Measurements from ENCODE around the gene RNF225. TPM values are rescaled to one million over a fixed set of nuclear protein-coding genes. Genes with fewer than 3 reads are reported as not detected.
"Not testable (repeated sequence)": the region's sequence is repeated elsewhere in the genome, so short reads cannot be mapped to it uniquely, and the experiment has no call there.

RNF225 gene
- total and polyA plus RNA-seq, 2 donors (not counting 1 experiment from before 2014, with no cell fraction given) = 0.49 TPM; not detected in 1

DNA sequence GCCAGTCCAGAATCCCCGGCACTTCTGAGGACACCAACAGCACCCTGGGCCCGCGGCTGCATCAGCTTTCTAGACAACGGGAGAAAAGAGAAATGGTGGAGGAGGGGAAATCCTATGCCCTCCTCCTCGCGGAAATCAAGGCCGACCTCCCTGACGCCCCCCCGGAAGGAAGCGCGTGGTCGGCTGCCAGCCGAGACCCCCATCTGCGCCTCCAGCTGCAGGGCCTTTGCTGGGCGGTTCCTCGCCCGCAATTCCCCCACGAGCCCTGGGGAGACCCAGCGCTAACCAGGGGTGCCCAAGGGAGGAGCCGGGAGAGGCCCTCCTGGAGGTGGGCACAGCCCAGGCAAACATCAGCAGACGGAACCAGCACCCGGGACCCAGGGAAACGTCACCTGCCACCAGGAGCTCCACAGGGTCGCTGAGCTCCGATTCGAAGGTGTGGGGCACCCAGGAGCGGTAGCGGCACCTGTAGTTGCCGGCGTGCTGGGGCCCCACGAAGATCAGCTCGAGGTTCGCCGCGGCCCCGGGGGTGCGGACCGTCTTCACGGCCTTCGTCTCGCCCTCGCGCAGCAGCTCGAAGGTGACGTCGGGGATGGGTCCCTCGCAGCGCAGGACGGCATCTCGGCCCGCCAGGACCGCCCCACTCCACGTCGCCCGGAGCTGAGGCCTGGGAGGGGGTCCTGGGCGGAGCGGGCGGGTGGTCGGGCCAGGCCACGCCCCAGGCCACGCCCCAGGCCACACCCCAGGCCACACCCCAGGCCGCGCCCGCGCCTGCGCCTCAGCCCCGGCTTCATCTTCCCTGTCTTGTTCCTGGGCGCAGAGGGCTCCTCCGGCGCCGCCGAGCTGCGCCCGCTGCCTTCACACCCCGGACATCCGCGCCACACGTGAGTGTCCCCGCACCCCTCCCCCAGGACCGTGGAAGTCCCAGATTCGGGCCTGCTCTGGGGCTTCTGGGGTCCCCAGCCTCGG, 48.2 kb upstream of the RNF225 start:
- Histone ChIP-seq H3K4me2 (replicated peaks; ENCODE audit: low read depth, low read length, poor library complexity, severe bottlenecking) (peak overlapping the region; percentile 95), H2AFZ (ENCODE audit: insufficient read depth, low read depth, low read length, poor library complexity, severe bottlenecking) (peak overlapping the region; percentile 87), H3K79me2 (ENCODE audit: control insufficient read depth, insufficient read depth, low read length) (peaks cover 11% of the 10 kb centered on the region), H3K9ac (ENCODE audit: low read length) (peak overlapping the region; percentile 68), H3K4me1 (ENCODE audit: control insufficient read depth in 2 of 2, insufficient read depth in 2 of 2, low read length in 2 of 2) (peaks cover 16 to 28% of the 10 kb centered on the region in 2 donors), H3K9me3 (ENCODE audit: control extremely low read depth in 1 of 3, control insufficient read depth in 2 of 3, insufficient read depth in 1 of 3, low read length in 2 of 3) (peaks cover 0 to 8% (median 0%) of the 10 kb centered on the region in 3 donors), H4K20me1 (ENCODE audit: control insufficient read depth, insufficient read depth, low read length, poor library complexity, severe bottlenecking) (peaks cover 6% of the 10 kb centered on the region), H3K27me3 (replicated peaks in 1 of 4; ENCODE audit: control extremely low read depth in 1 of 4, control insufficient read depth in 3 of 4, insufficient read depth in 4 of 4, low read length in 3 of 4) (no peaks in the 10 kb centered on the region), H3K27ac (ENCODE audit: low read length in 2 of 2) (peak overlapping the region; percentile 59 to 77), H3K4me3 (ENCODE audit: control extremely low read depth in 1 of 5, extremely low read depth in 1 of 5, insufficient read depth in 1 of 5, low read depth in 2 of 5, low read length in 4 of 5) (peak overlapping the region; percentile 47 to 75 (median 62)), H3K36me3 (replicated peaks in 1 of 2; ENCODE audit: control extremely low read depth in 1 of 2, control insufficient read depth in 1 of 2, extremely low read depth in 1 of 2, insufficient read depth in 2 of 2, low read length in 1 of 2) (no peaks in the 10 kb centered on the region)
- TF ChIP-seq, protein P1, sequence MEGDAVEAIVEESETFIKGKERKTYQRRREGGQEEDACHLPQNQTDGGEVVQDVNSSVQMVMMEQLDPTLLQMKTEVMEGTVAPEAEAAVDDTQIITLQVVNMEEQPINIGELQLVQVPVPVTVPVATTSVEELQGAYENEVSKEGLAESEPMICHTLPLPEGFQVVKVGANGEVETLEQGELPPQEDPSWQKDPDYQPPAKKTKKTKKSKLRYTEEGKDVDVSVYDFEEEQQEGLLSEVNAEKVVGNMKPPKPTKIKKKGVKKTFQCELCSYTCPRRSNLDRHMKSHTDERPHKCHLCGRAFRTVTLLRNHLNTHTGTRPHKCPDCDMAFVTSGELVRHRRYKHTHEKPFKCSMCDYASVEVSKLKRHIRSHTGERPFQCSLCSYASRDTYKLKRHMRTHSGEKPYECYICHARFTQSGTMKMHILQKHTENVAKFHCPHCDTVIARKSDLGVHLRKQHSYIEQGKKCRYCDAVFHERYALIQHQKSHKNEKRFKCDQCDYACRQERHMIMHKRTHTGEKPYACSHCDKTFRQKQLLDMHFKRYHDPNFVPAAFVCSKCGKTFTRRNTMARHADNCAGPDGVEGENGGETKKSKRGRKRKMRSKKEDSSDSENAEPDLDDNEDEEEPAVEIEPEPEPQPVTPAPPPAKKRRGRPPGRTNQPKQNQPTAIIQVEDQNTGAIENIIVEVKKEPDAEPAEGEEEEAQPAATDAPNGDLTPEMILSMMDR (IDR thresholded peaks at IDR 0.05) = no peak
- no peak for TF ChIP-seq EZH2 (IDR thresholded peaks at IDR 0.05; ENCODE audit: borderline replicate concordance, insufficient read depth, low read depth, low read length, poor library complexity, severe bottlenecking)
- intact Hi-C loops (cut with micrococcal nuclease) = loop anchor here (1.0 to 5.0 kb wide), 5 partner anchors 15 to 69 kb away; partner anchors contain the start of genes ZNF497, ZNF584, ZNF8 and ZNF837
- Mint-ChIP-seq H3K27me3 (no peaks in the 10 kb centered on the region), H3K4me1 (peaks cover 30% of the 10 kb centered on the region), H3K9me3 (ENCODE audit: insufficient read depth) (no peaks in the 10 kb centered on the region), H3K27ac (peak overlapping the region; percentile 89), H3K4me3 (peak overlapping the region; percentile 96)
- DNase-seq (peak; percentile 91), ATAC-seq (ENCODE audit: low read depth) (peak; percentile 96)
- ChIA-PET POLR2A (interaction anchor here (0.6 to 2.1 kb wide), 9 partner anchors 9 to 167 kb away, joined by 3 to 23 read pairs (median 3); partner anchors contain the start of genes ZNF497, ZNF584, ZNF8 and ZSCAN22), CTCF (interaction anchor here (0.6 to 1.3 kb wide), 4 partner anchors 16 to 171 kb away, joined by 3 to 8 read pairs (median 3); partner anchors contain the start of genes ZNF274 and ZNF837)
- under 1% methylated on average over 76 of the region's 82 CpGs for WGBS (ENCODE audit: insufficient coverage)

DNA sequence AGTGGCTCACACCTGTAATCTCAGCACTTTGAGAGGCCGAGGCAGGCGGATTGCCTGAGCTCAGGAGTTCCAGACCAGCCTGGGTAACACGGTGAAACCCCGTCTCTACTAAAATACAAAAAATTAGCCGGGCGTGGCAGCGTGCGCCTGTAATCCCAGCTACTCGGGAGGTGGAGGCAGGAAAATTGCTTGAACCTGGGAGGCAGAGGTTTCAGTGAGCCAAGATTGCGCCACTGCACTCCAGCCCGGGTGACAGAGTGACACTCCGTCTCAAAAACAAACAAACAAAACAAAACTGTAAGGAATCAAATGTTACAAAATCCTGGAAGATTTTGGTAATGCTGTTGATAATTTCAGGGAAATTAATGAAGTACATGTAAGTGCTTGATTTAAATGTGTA, 47.4 kb upstream of the RNF225 start:
- CTCF ChIA-PET = interaction anchor here (0.7 to 1.3 kb wide), 3 partner anchors 15 to 165 kb away, joined by 3 to 8 read pairs (median 4); partner anchors contain the start of genes ZNF274 and ZNF584
- not testable (repeated sequence) for H3K27me3 ChIP-seq (replicated peaks in 1 of 4; ENCODE audit: control extremely low read depth in 1 of 4, control insufficient read depth in 3 of 4, insufficient read depth in 4 of 4, low read length in 3 of 4); H3K9me3 ChIP-seq (ENCODE audit: control extremely low read depth in 1 of 3, control insufficient read depth in 2 of 3, insufficient read depth in 1 of 3, low read length in 2 of 3); H3K36me3 ChIP-seq (replicated peaks in 1 of 2; ENCODE audit: control extremely low read depth in 1 of 2, control insufficient read depth in 1 of 2, extremely low read depth in 1 of 2, insufficient read depth in 2 of 2, low read length in 1 of 2); H4K20me1 ChIP-seq (ENCODE audit: control insufficient read depth, insufficient read depth, low read length, poor library complexity, severe bottlenecking); DNase-seq; H3K27me3 Mint-ChIP-seq; H3K9me3 Mint-ChIP-seq (ENCODE audit: insufficient read depth); ATAC-seq (ENCODE audit: low read depth)
- H3K4me2 ChIP-seq (replicated peaks; ENCODE audit: low read depth, low read length, poor library complexity, severe bottlenecking) = peak overlapping the region; percentile 95
- H3K4me3 ChIP-seq (ENCODE audit: control extremely low read depth in 1 of 5, extremely low read depth in 1 of 5, insufficient read depth in 1 of 5, low read depth in 2 of 5, low read length in 4 of 5) = peak overlapping the region; percentile 47 to 75 (median 62)
- H3K9ac ChIP-seq (ENCODE audit: low read length) = peak overlapping the region; percentile 68
- Mint-ChIP-seq H3K4me3 (peak overlapping the region; percentile 96), H3K4me1 (peaks cover 31% of the 10 kb centered on the region), H3K27ac (peak overlapping the region; percentile 89)
- peaks cover 16 to 28% of the 10 kb centered on the region in 2 donors for H3K4me1 ChIP-seq (ENCODE audit: control insufficient read depth in 2 of 2, insufficient read depth in 2 of 2, low read length in 2 of 2)
- intact Hi-C loops (cut with micrococcal nuclease) = loop anchor here (5.0 kb wide), 1 partner anchor 59 kb away; the partner anchor contains the start of gene ZNF584
- 55% methylated on average over 2 of the region's 12 CpGs for WGBS (ENCODE audit: insufficient coverage)
- H3K27ac ChIP-seq (ENCODE audit: low read length in 2 of 2) = peak overlapping the region in 1 of 2 donors; percentile 77
- POLR2A ChIA-PET = interaction anchor here (0.6 to 2.1 kb wide), 4 partner anchors 14 to 166 kb away, joined by 3 to 23 read pairs (median 6); partner anchors contain the start of genes ZNF497, ZNF584 and ZSCAN22
- H2AFZ ChIP-seq (ENCODE audit: insufficient read depth, low read depth, low read length, poor library complexity, severe bottlenecking) = peak overlapping the region; percentile 87
- peaks cover 11% of the 10 kb centered on the region for H3K79me2 ChIP-seq (ENCODE audit: control insufficient read depth, insufficient read depth, low read length)

All from B cell (primary cell).